DMS 273 treated with DMSO at 0.1 percent for 48 hours (cell line): ENCODE results near the gene CAMK2B.
"Not testable (repeated sequence)": the region's sequence is repeated elsewhere in the genome, so short reads cannot be mapped to it uniquely, and the experiment has no call there.

ENCODE experiments used
- DNase-seq: peaks from one replicate; lab custom pipeline; 2025; lab: John Stamatoyannopoulos, UW

Gene CAMK2B

GRCh38 chr7:44216521-44217222 lies 108.7 kb downstream of the CAMK2B start:
- DNase-seq: no peak

- DNase-seq: no peak
These were observed 109.4 kb downstream of the CAMK2B start for GRCh38 chr7:44216019-44216418.

- DNase-seq: no peak
These were observed 109.9 kb downstream of the CAMK2B start for GRCh38 chr7:44215531-44215930.

GRCh38 chr7:44213877-44214388 lies 111.5 kb downstream of the CAMK2B start:
- DNase-seq: no peak

GRCh38 chr7:44213206-44213876 lies 112.1 kb downstream of the CAMK2B start:
- DNase-seq: no peak

- DNase-seq: no peak
These were observed 112.7 kb downstream of the CAMK2B start for GRCh38 chr7:44212581-44213184.

- no peak for DNase-seq
These were observed 113.4 kb downstream of the CAMK2B start for GRCh38 chr7:44212018-44212417.

GRCh38 chr7:44211126-44211675 lies 114.2 kb downstream of the CAMK2B start:
- DNase-seq: no peak

- DNase-seq: no peak
These were observed 115.3 kb downstream of the CAMK2B start for GRCh38 chr7:44210107-44210506.

- no peak for DNase-seq
These were observed 117.3 kb downstream of the CAMK2B start for GRCh38 chr7:44208085-44208484.

- DNase-seq: no peak
These were observed 119.4 kb downstream of the CAMK2B start for GRCh38 chr7:44206008-44206407.

GRCh38 chr7:44201813-44202212 lies 123.6 kb downstream of the CAMK2B start:
- DNase-seq: no peak

- peak; percentile 95 for DNase-seq
These were observed 124.5 kb downstream of the CAMK2B start, which contains the start of gene YKT6 for GRCh38 chr7:44200699-44201461. Gene YKT6, plus strand, starts transcription at chr7:44200978. Its CDS starts 158 bp downstream, at chr7:44201136.

GRCh38 chr7:44200163-44200562 lies 125.2 kb downstream of the CAMK2B start:
- not testable (repeated sequence) for DNase-seq

- DNase-seq: no peak
These were observed 127.9 kb downstream of the CAMK2B start for GRCh38 chr7:44197474-44197873.

GRCh38 chr7:44196450-44196872 lies 128.9 kb downstream of the CAMK2B start:
- peak; percentile 42 for DNase-seq

GRCh38 chr7:44195889-44196288 lies 129.5 kb downstream of the CAMK2B start:
- peak; percentile 78 for DNase-seq

GRCh38 chr7:44194562-44195145 lies 130.7 kb downstream of the CAMK2B start:
- DNase-seq: no peak

- DNase-seq: no peak
These were observed 131.3 kb downstream of the CAMK2B start for GRCh38 chr7:44194069-44194468.

- DNase-seq: no peak
These were observed 132.2 kb downstream of the CAMK2B start for GRCh38 chr7:44193011-44193802.

- no peak for DNase-seq
These were observed 134.2 kb downstream of the CAMK2B start for GRCh38 chr7:44191171-44191570.
